Progenitor cell of endocrine pancreas (in vitro differentiated cells): ENCODE measurements around the gene SEC14L3. TPM values are rescaled to one million over a fixed set of nuclear protein-coding genes. Genes with fewer than 3 reads are reported as not detected.
"Not testable (repeated sequence)": the region's sequence is repeated elsewhere in the genome, so short reads cannot be mapped to it uniquely, and the experiment has no call there.

ENCODE experiments used
- DNase-seq: peaks from one replicate; pipeline ENCODE4 v3.0.0; 2021; ENCODE audit warnings: low spot score; ENCODE audit not compliant: unreplicated experiment
- H3K27ac Mint-ChIP-seq: 2 replicates; pipeline ENCODE4 v1.8.0; 2021; ENCODE audit warnings: mild to moderate bottlenecking, moderate library complexity, mixed read lengths
- H3K27me3 Mint-ChIP-seq: 2 replicates; pipeline ENCODE4 v1.8.0; 2021; ENCODE audit warnings: mixed read lengths
- H3K36me3 Mint-ChIP-seq: 2 replicates; pipeline ENCODE4 v1.8.0; 2022; ENCODE audit warnings: mixed read lengths; ENCODE audit not compliant: insufficient read depth
- H3K4me1 Mint-ChIP-seq: 2 replicates; pipeline ENCODE4 v1.8.0; 2021; ENCODE audit warnings: low read depth, mixed read lengths
- H3K4me3 Mint-ChIP-seq: 2 replicates; pipeline ENCODE4 v1.8.0; 2021; ENCODE audit warnings: low read depth, mild to moderate bottlenecking, moderate library complexity, mixed read lengths
- H3K9me3 Mint-ChIP-seq: 2 replicates; pipeline ENCODE4 v1.8.0; 2021; ENCODE audit warnings: low read depth, mixed read lengths
- CTCF ChIP-seq: fragments of 200-600 bp; sonication (generic); IDR thresholded peaks from one replicate; pipeline ENCODE4 v1.5.0; 2021; ENCODE audit warnings: antibody characterized with exemption, mild to moderate bottlenecking; ENCODE audit not compliant: unreplicated experiment
- total RNA-seq: library from RNA; stranded (reverse); gene quantifications from 2 replicates; pipeline ENCODE4 v1.2.1, GENCODE V29; 2021

The SEC14L3 gene
- total RNA-seq, 1 donor from 2014 or later = not detected

GRCh38 chr22:30470655-30471054, 1.2 kb downstream of the SEC14L3 start:
- Mint-ChIP-seq H3K36me3 (no peaks in the 10 kb centered on the region), H3K27me3 (peaks cover 19% of the 10 kb centered on the region), H3K9me3 (no peaks in the 10 kb centered on the region), H3K4me1 (peaks cover 2% of the 10 kb centered on the region), H3K27ac (no peak overlapping the region), H3K4me3 (no peak overlapping the region)
- no peak for DNase-seq
- no peak for TF ChIP-seq CTCF

- peaks cover 4% of the 10 kb centered on the region for H3K9me3 Mint-ChIP-seq
- no peak for DNase-seq
- H3K36me3 Mint-ChIP-seq = no peaks in the 10 kb centered on the region
- no peak overlapping the region for H3K4me3 Mint-ChIP-seq
- no peak overlapping the region for H3K27ac Mint-ChIP-seq
- TF ChIP-seq CTCF = no peak
- H3K27me3 Mint-ChIP-seq = peaks cover 30% of the 10 kb centered on the region
- H3K4me1 Mint-ChIP-seq = no peaks in the 10 kb centered on the region
Measured at GRCh38 chr22:30469165-30469564, 2.7 kb downstream of the SEC14L3 start.

- not testable (repeated sequence) for H3K27ac Mint-ChIP-seq, H3K4me3 Mint-ChIP-seq, DNase-seq, H3K9me3 Mint-ChIP-seq, H3K4me1 Mint-ChIP-seq, H3K36me3 Mint-ChIP-seq
- H3K27me3 Mint-ChIP-seq = peaks cover 13% of the 10 kb centered on the region
Measured at GRCh38 chr22:30460555-30460954, 11.3 kb downstream of the SEC14L3 start.

GRCh38 chr22:30460147-30460546, 11.7 kb downstream of the SEC14L3 start:
- no peaks in the 10 kb centered on the region for H3K4me1 Mint-ChIP-seq
- no peaks in the 10 kb centered on the region for H3K36me3 Mint-ChIP-seq
- H3K27ac Mint-ChIP-seq = no peak overlapping the region
- peaks cover 9% of the 10 kb centered on the region for H3K27me3 Mint-ChIP-seq
- H3K9me3 Mint-ChIP-seq = peaks cover 3% of the 10 kb centered on the region
- DNase-seq = no peak
- H3K4me3 Mint-ChIP-seq = no peak overlapping the region
- no peak for TF ChIP-seq CTCF

- Mint-ChIP-seq H3K9me3 (no peaks in the 10 kb centered on the region), H3K4me3 (no peak overlapping the region), H3K4me1 (no peaks in the 10 kb centered on the region), H3K36me3 (no peaks in the 10 kb centered on the region), H3K27ac (no peak overlapping the region), H3K27me3 (peaks cover 3% of the 10 kb centered on the region)
- no peak for TF ChIP-seq CTCF
- peak; percentile 27 for DNase-seq
Measured at GRCh38 chr22:30459181-30460052, 12.4 kb downstream of the SEC14L3 start.

GRCh38 chr22:30457981-30458380, 13.8 kb downstream of the SEC14L3 start:
- Mint-ChIP-seq H3K4me3 (no peak overlapping the region), H3K27me3 (peaks cover 3% of the 10 kb centered on the region), H3K4me1 (no peaks in the 10 kb centered on the region), H3K9me3 (no peaks in the 10 kb centered on the region), H3K36me3 (no peaks in the 10 kb centered on the region), H3K27ac (no peak overlapping the region)
- TF ChIP-seq CTCF = no peak
- no peak for DNase-seq
